ENCODE measurements around the gene KSR2. TPM values are rescaled to one million over a fixed set of nuclear protein-coding genes. Genes with fewer than 3 reads are reported as not detected.
"Not testable (repeated sequence)": the region's sequence is repeated elsewhere in the genome, so short reads cannot be mapped to it uniquely, and the experiment has no call there.

The KSR2 gene
- total RNA-seq, 4 donors from 2014 or later = 1.2 to 11.0 (median 2.2) TPM

DNA sequence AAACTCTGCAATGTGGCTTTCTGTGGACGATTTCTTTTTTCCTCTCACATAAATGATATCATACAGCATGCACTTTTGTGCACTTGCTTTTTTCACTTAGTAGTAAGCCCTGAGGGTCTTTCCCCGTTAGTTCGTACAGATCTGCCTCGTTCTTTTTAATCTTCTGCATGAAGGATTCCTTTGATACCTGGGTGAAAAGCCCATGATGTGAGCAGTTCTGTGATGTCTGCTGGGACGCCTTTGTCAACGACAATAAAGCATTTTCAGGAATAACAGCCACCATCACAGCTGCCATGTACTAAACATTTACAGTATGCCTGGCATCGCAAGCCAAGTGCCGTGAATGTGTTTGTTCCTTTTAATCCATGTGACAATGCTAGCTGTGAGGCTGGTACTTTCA lies 99.2 kb downstream of the KSR2 start:
- intact Hi-C loops (cut with DNase I) = no loop called here
- WGBS, 2 donors = 83 to 84% methylated on average over 8 of the region's 8 CpGs
- no peak for DNase-seq
- Histone ChIP-seq H3K36me3 (no peaks in the 10 kb centered on the region), H3K4me3 (replicated peaks in 1 of 3) (no peak overlapping the region), H3K27ac (no peak overlapping the region), H3K9me3 (no peaks in the 10 kb centered on the region), H3K4me1 (no peaks in the 10 kb centered on the region), H3K27me3 (no peaks in the 10 kb centered on the region)
- TF ChIP-seq, protein P1, sequence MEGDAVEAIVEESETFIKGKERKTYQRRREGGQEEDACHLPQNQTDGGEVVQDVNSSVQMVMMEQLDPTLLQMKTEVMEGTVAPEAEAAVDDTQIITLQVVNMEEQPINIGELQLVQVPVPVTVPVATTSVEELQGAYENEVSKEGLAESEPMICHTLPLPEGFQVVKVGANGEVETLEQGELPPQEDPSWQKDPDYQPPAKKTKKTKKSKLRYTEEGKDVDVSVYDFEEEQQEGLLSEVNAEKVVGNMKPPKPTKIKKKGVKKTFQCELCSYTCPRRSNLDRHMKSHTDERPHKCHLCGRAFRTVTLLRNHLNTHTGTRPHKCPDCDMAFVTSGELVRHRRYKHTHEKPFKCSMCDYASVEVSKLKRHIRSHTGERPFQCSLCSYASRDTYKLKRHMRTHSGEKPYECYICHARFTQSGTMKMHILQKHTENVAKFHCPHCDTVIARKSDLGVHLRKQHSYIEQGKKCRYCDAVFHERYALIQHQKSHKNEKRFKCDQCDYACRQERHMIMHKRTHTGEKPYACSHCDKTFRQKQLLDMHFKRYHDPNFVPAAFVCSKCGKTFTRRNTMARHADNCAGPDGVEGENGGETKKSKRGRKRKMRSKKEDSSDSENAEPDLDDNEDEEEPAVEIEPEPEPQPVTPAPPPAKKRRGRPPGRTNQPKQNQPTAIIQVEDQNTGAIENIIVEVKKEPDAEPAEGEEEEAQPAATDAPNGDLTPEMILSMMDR (IDR thresholded peaks at IDR 0.05) = no peak
- TF ChIP-seq POLR2A (IDR thresholded peaks at IDR 0.05) = no peak

DNA sequence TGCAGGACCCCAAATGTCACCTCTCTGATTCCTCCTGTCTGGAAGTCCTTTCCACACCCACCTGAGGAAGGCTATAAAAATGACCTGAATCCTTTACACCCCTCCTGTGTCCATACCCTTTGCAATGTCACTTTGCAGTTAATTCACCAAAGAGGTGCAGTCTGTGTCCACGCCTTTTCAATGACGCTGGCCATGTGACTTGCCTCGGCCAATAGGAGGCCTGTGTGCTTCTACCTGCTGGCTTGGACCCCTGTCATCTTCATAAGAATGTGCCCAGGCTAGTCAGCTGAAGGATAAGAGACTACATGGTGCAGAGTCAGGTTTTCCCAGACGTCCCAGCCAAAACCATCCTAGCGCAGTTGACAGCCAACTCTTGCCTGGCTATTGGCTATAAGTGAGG lies 101.4 kb downstream of the KSR2 start:
- Histone ChIP-seq H3K4me3 (replicated peaks in 1 of 3) (no peak overlapping the region), H3K27ac (no peak overlapping the region), H3K4me1 (no peaks in the 10 kb centered on the region), H3K9me3 (no peaks in the 10 kb centered on the region), H3K36me3 (no peaks in the 10 kb centered on the region), H3K27me3 (no peaks in the 10 kb centered on the region)
- TF ChIP-seq, protein P1 (IDR thresholded peaks at IDR 0.05) = no peak
- TF ChIP-seq POLR2A (IDR thresholded peaks at IDR 0.05) = no peak
- intact Hi-C loops (cut with DNase I) = no loop called here
- WGBS, 2 donors = 73 to 90% methylated on average over 4 to 5 of the region's 5 CpGs
- no peak for DNase-seq

DNA sequence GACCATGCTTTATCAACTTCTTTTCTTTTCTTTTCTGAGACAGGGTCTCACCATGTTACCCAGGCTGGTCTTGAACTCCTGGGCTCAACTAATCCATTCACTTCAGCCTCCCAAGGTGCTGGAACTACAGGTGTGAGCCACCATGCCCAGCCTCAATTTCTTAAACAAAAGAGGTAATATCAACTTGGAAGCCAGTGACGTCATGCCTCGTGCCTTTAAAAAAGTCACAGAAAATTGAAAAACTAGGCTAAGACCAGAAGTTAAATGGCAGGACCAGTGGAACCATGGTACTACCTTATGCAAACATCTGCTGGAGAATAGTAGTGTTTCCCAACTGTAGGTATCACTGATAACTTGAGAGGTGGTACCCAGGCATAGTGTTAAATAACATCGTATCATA lies 103.3 kb downstream of the KSR2 start:
- no peaks in the 10 kb centered on the region for H3K27me3 ChIP-seq
- no peak overlapping the region for H3K4me3 ChIP-seq (replicated peaks in 1 of 3)
- WGBS, 2 donors = 84 to 90% methylated on average over 3 of the region's 3 CpGs
- no peak for TF ChIP-seq POLR2A (IDR thresholded peaks at IDR 0.05)
- TF ChIP-seq, protein P1 (IDR thresholded peaks at IDR 0.05) = no peak
- H3K9me3 ChIP-seq = no peaks in the 10 kb centered on the region
- intact Hi-C loops (cut with DNase I) = no loop called here
- H3K4me1 ChIP-seq = no peaks in the 10 kb centered on the region
- no peak for DNase-seq
- no peaks in the 10 kb centered on the region for H3K36me3 ChIP-seq
- H3K27ac ChIP-seq = no peak overlapping the region

DNA sequence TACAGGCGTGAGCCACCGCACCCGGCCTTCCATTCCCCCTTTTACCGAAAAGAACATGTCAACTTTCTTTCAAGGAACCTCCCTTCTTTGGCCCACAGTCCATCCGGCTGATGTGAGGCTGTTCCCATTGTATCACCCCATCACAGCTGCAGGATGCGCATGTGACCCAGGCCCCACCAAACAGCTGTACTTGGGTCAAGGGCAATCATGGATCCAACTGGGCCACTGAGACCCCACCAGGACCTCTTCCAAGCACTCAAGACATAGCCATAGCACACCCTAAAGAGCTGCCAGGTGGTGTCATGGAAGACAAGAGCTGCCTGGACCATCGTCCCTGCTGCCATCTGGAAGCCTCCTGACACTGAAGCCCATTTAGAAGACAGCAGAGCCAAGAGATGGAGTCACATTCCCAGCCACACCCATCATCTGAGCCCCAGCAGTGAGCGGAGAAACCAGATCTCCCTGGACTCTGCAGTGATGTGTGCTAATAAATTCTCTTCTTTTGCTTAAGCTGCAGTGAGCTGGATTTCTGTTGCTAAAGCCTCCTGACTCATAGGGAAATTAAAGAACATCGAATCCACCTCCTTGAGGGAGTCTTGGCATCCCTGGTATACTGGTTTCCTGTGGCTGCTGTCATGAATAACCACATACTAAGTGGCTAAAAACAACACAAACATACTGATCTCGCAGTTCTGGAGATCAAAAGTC lies 105.6 kb downstream of the KSR2 start:
- TF ChIP-seq, protein P1 (IDR thresholded peaks at IDR 0.05) = no peak
- TF ChIP-seq POLR2A (IDR thresholded peaks at IDR 0.05) = no peak
- Histone ChIP-seq H3K27ac (no peak overlapping the region), H3K27me3 (no peaks in the 10 kb centered on the region), H3K4me1 (no peaks in the 10 kb centered on the region), H3K9me3 (no peaks in the 10 kb centered on the region), H3K4me3 (replicated peaks in 1 of 3) (no peak overlapping the region), H3K36me3 (no peaks in the 10 kb centered on the region)
- no peak for DNase-seq
- intact Hi-C loops (cut with DNase I) = no loop called here
- 89 to 93% methylated on average over 8 to 10 of the region's 10 CpGs for WGBS, 2 donors

DNA sequence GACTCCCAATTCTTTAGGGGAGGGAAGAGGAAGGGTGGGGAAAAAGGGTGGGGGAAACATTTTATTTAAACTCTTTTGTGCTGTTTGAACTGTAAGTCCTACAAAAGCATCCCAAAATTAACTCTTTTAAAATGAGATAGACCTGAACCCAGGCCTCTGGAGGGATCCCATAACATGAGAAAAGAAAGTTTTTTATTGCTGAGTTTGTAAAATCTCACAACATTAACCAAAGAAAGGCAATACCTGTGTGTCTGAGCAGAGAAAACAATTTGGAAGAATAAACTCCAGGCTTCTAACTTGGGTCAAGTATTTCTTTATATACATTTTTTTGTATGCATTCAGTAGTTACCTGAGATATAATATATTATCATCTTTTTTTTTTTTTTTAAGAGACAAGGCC lies 107.1 kb downstream of the KSR2 start:
- no peak overlapping the region for H3K27ac ChIP-seq
- H3K9me3 ChIP-seq = no peaks in the 10 kb centered on the region
- no peaks in the 10 kb centered on the region for H3K27me3 ChIP-seq
- intact Hi-C loops (cut with DNase I) = no loop called here
- H3K4me1 ChIP-seq = no peaks in the 10 kb centered on the region
- H3K4me3 ChIP-seq (replicated peaks in 1 of 3) = no peak overlapping the region
- DNase-seq = no peak
- TF ChIP-seq, protein P1 (IDR thresholded peaks at IDR 0.05) = no peak
- TF ChIP-seq POLR2A (IDR thresholded peaks at IDR 0.05) = no peak
- no peaks in the 10 kb centered on the region for H3K36me3 ChIP-seq

DNA sequence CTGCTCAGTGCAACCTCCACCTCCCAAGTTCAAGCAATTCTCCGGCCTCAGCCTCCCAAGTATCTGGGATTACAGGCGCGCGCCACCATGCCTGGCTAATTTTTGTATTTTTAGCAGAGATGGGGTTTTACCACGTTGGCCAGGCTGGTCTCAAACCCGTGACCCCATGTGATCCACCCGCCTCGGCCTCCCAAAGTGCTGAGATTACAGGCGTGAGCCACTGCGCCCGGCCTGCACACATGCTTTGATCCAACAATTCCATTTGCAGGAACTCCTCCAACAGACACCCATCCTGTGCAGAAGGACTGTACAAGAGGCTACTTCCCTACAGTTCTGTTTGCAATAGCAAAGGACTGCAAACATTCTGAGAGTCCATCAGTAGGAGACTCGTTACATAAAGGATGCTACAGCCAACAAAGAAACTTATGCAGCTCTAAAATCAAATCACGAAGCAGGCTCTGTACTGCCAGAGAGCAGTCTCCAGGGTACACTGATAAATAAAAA lies 108.0 kb downstream of the KSR2 start:
- DNase-seq; H3K36me3 ChIP-seq; H3K27me3 ChIP-seq; H3K27ac ChIP-seq; intact Hi-C loops (cut with DNase I); H3K4me3 ChIP-seq (replicated peaks in 1 of 3); H3K9me3 ChIP-seq; H3K4me1 ChIP-seq: not testable (repeated sequence)
- 88 to 91% methylated on average over 13 of the region's 13 CpGs for WGBS, 2 donors
